ENCODE measurements around the gene YTHDC1.
"Not testable (repeated sequence)": the region's sequence is repeated elsewhere in the genome, so short reads cannot be mapped to it uniquely, and the experiment has no call there.

YTHDC1 gene

GRCh38 chr4:68349649-68350360, at the start of gene YTHDC1:
Gene YTHDC1, minus strand, starts transcription at chr4:68350090. Its CDS starts 337 bp downstream, at chr4:68349753.
- TF ChIP-seq FOXA1 (IDR thresholded peaks at IDR 0.05) = no peak
- TF ChIP-seq TARDBP (IDR thresholded peaks at IDR 0.05) = no peak
- no peak for TF ChIP-seq BHLHE40 (IDR thresholded peaks at IDR 0.05; ENCODE audit: borderline replicate concordance)
- TF ChIP-seq L3MBTL2 (conservative IDR thresholded peaks at IDR 0.05) = peak; percentile 55; the same call in 1 of the 2 replicates
- TF ChIP-seq FOXK2 (IDR thresholded peaks at IDR 0.05) = peak; percentile 83; the same call in 1 of the 2 replicates
- no peak for TF ChIP-seq FOXM1 (IDR thresholded peaks at IDR 0.05; ENCODE audit: borderline replicate concordance)
- peak; percentile 7; the same call in 1 of the 2 replicates for TF ChIP-seq ELF4 (IDR thresholded peaks at IDR 0.05)
- TF ChIP-seq ARNT (IDR thresholded peaks at IDR 0.05) = no peak
- no peak for TF ChIP-seq SUZ12 (IDR thresholded peaks at IDR 0.05)
- no peak for TF ChIP-seq CTBP1 (IDR thresholded peaks at IDR 0.05; ENCODE audit: borderline replicate concordance)
- no peak for TF ChIP-seq ZNF384 (IDR thresholded peaks at IDR 0.05)
- TF ChIP-seq NFRKB (IDR thresholded peaks at IDR 0.05) = peak; percentile 66; the same call in 1 of the 2 replicates
- no peak for TF ChIP-seq SP1 (IDR thresholded peaks at IDR 0.05)
- TF ChIP-seq, protein P1, sequence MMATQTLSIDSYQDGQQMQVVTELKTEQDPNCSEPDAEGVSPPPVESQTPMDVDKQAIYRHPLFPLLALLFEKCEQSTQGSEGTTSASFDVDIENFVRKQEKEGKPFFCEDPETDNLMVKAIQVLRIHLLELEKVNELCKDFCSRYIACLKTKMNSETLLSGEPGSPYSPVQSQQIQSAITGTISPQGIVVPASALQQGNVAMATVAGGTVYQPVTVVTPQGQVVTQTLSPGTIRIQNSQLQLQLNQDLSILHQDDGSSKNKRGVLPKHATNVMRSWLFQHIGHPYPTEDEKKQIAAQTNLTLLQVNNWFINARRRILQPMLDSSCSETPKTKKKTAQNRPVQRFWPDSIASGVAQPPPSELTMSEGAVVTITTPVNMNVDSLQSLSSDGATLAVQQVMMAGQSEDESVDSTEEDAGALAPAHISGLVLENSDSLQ (IDR thresholded peaks at IDR 0.05) = 0 out of 2 replicates have a peak, but pooled peaks have one; percentile 19
- TF ChIP-seq HDGF (IDR thresholded peaks at IDR 0.05; ENCODE audit: borderline replicate concordance) = no peak
- no peak for TF ChIP-seq LEF1 (IDR thresholded peaks at IDR 0.05; ENCODE audit: borderline replicate concordance)
- ChIA-PET CTCF (no interaction called here), POLR2A (interaction anchor here (1.0 kb wide), 1 partner anchor 167 kb away, joined by 3 read pairs; no protein-coding TSS in a partner anchor)
- DNase-seq (ENCODE audit: extremely low spot score) = peak; percentile 92

DNA sequence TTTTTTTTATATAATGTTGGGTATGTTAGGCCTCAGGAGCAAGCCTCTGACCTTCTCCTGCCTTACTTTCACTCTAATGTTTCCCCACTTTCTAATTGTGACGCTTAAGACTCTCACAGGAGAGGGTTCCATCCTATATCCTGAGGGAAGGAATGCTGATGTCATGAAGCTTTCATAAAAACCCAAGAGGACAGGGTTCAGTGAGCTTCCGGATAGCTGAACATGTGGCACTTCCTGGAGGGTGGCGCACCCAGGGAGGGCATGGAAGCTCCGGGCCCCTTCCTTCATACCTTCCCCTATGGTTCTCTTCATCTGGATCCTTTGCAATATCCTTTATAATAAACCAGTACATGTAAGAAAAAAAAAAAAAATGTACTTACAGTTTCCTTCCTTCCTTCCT, 49.4 kb upstream of the YTHDC1 start:
- ChIA-PET CTCF (no interaction called here), POLR2A (no interaction called here)
- DNase-seq (ENCODE audit: extremely low spot score) = no peak
- TF ChIP-seq TARDBP (IDR thresholded peaks at IDR 0.05) = no peak
- no peak for TF ChIP-seq FOXM1 (IDR thresholded peaks at IDR 0.05; ENCODE audit: borderline replicate concordance)
- TF ChIP-seq, protein P1 (IDR thresholded peaks at IDR 0.05) = no peak
- no peak for TF ChIP-seq FOXK2 (IDR thresholded peaks at IDR 0.05)
- no peak for TF ChIP-seq BHLHE40 (IDR thresholded peaks at IDR 0.05; ENCODE audit: borderline replicate concordance)
- TF ChIP-seq ELF4 (IDR thresholded peaks at IDR 0.05) = no peak
- TF ChIP-seq ARNT (IDR thresholded peaks at IDR 0.05) = no peak
- TF ChIP-seq FOXA1 (IDR thresholded peaks at IDR 0.05) = no peak
- no peak for TF ChIP-seq LEF1 (IDR thresholded peaks at IDR 0.05; ENCODE audit: borderline replicate concordance)
- no peak for TF ChIP-seq HDGF (IDR thresholded peaks at IDR 0.05; ENCODE audit: borderline replicate concordance)

GRCh38 chr4:68396756-68397155, 46.9 kb upstream of the YTHDC1 start:
- ChIA-PET POLR2A (no interaction called here), CTCF (no interaction called here)
- TF ChIP-seq FOXK2 (IDR thresholded peaks at IDR 0.05) (no peak), SP1 (IDR thresholded peaks at IDR 0.05) (no peak), FOXM1 (IDR thresholded peaks at IDR 0.05; ENCODE audit: borderline replicate concordance) (no peak), FOXA1 (IDR thresholded peaks at IDR 0.05) (no peak), LEF1 (IDR thresholded peaks at IDR 0.05; ENCODE audit: borderline replicate concordance) (no peak), ZNF384 (IDR thresholded peaks at IDR 0.05) (no peak), ARNT (IDR thresholded peaks at IDR 0.05) (no peak), SUZ12 (IDR thresholded peaks at IDR 0.05) (no peak), ELF4 (IDR thresholded peaks at IDR 0.05) (no peak), CTBP1 (IDR thresholded peaks at IDR 0.05; ENCODE audit: borderline replicate concordance) (no peak), HDGF (IDR thresholded peaks at IDR 0.05; ENCODE audit: borderline replicate concordance) (no peak), NFRKB (IDR thresholded peaks at IDR 0.05) (no peak)
- DNase-seq (ENCODE audit: extremely low spot score) = no peak

GRCh38 chr4:68391436-68391835, 41.5 kb upstream of the YTHDC1 start:
- DNase-seq (ENCODE audit: extremely low spot score) = no peak
- ChIA-PET CTCF (no interaction called here), POLR2A (no interaction called here)
- TF ChIP-seq FOXM1 (IDR thresholded peaks at IDR 0.05; ENCODE audit: borderline replicate concordance) (no peak), NFRKB (IDR thresholded peaks at IDR 0.05) (no peak), ARNT (IDR thresholded peaks at IDR 0.05) (no peak), ELF4 (IDR thresholded peaks at IDR 0.05) (no peak), L3MBTL2 (conservative IDR thresholded peaks at IDR 0.05) (no peak), FOXK2 (IDR thresholded peaks at IDR 0.05) (no peak), SUZ12 (IDR thresholded peaks at IDR 0.05) (no peak), FOXA1 (IDR thresholded peaks at IDR 0.05) (no peak), LEF1 (IDR thresholded peaks at IDR 0.05; ENCODE audit: borderline replicate concordance) (no peak), SP1 (IDR thresholded peaks at IDR 0.05) (no peak), HDGF (IDR thresholded peaks at IDR 0.05; ENCODE audit: borderline replicate concordance) (no peak), BHLHE40 (IDR thresholded peaks at IDR 0.05; ENCODE audit: borderline replicate concordance) (no peak), TARDBP (IDR thresholded peaks at IDR 0.05) (no peak), CTBP1 (IDR thresholded peaks at IDR 0.05; ENCODE audit: borderline replicate concordance) (no peak), ZNF384 (IDR thresholded peaks at IDR 0.05) (no peak)
- TF ChIP-seq, protein P1 (IDR thresholded peaks at IDR 0.05) = no peak

- ChIA-PET CTCF (interaction anchor here (0.7 kb wide), 1 partner anchor 328 kb away, joined by 5 read pairs; no protein-coding TSS in a partner anchor), POLR2A (no interaction called here)
- TF ChIP-seq SP1 (IDR thresholded peaks at IDR 0.05) = no peak
- no peak for TF ChIP-seq HDGF (IDR thresholded peaks at IDR 0.05; ENCODE audit: borderline replicate concordance)
- TF ChIP-seq LEF1 (IDR thresholded peaks at IDR 0.05; ENCODE audit: borderline replicate concordance) = no peak
- no peak for TF ChIP-seq ZNF384 (IDR thresholded peaks at IDR 0.05)
- no peak for TF ChIP-seq TARDBP (IDR thresholded peaks at IDR 0.05)
- no peak for TF ChIP-seq CTBP1 (IDR thresholded peaks at IDR 0.05; ENCODE audit: borderline replicate concordance)
- TF ChIP-seq NFRKB (IDR thresholded peaks at IDR 0.05) = no peak
- TF ChIP-seq FOXA1 (IDR thresholded peaks at IDR 0.05) = no peak
- TF ChIP-seq L3MBTL2 (conservative IDR thresholded peaks at IDR 0.05) = no peak
- TF ChIP-seq, protein P1 (IDR thresholded peaks at IDR 0.05) = no peak
- no peak for TF ChIP-seq ARNT (IDR thresholded peaks at IDR 0.05)
- TF ChIP-seq SUZ12 (IDR thresholded peaks at IDR 0.05) = no peak
- TF ChIP-seq BHLHE40 (IDR thresholded peaks at IDR 0.05; ENCODE audit: borderline replicate concordance) = no peak
- no peak for TF ChIP-seq FOXK2 (IDR thresholded peaks at IDR 0.05)
- no peak for DNase-seq (ENCODE audit: extremely low spot score)
Observed at GRCh38 chr4:68390205-68390935, 40.5 kb upstream of the YTHDC1 start.

DNA sequence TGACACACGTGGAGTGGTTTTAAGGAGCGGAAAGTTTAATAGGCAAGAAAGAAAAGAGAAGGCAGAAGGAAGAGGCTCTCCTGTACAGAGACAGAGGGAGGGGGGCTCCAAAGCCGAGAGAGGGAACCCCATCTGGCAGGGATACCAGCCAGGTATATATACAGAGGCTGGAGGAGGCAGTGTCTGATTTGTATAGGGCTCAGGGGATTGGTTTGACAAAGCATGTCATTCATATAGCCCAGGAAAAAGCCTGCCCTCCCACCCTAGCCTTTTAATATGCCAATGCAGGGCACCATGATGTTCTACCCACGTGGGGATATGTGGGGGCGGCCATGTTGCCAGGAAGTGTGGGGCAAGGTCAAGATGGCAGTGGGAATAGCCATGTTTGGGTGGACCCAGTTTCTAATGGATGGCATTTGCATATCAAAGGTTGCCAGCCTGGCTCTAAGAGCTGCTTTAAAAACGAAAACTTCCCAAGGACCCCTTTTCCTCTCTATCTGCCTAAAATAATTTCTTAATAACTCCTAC, 39.6 kb upstream of the YTHDC1 start:
- CTCF ChIA-PET = not testable (repeated sequence)

More for the DNA sequence above, 39.6 kb upstream of the YTHDC1 start:
- POLR2A ChIA-PET; DNase-seq (ENCODE audit: extremely low spot score): not testable (repeated sequence)
